Spleen (tissue), 11 donors: ENCODE measurements around the gene GGT6. TPM values are rescaled to one million over a fixed set of nuclear protein-coding genes. Genes with fewer than 3 reads are reported as not detected.
A peak's percentile ranks its signal among the peaks of the same experiment; 100 is the strongest.

Experiments used
- DNase-seq: peaks from one replicate; pipeline ENCODE4 v3.0.0-alpha.2; 2020
- H3K27ac ChIP-seq, 8 donors: fragments of 200-600 bp; sonication (generic) in 7 of 8; 1 replicate in 4 of 8; 2 replicates in 4 of 8; pipeline versions ENCODE4 v1.5.0 to v1.8.0; 2016 to 2021; ENCODE audit warnings: inconsistent platforms in 4 of 8, mild to moderate bottlenecking in 4 of 8, moderate library complexity in 1 of 8
- H3K27me3 ChIP-seq, 7 donors: fragments of 200-600 bp; sonication (generic) in 6 of 7; replicated peaks in 1 of 7; 1 replicate in 4 of 7; 2 replicates in 3 of 7; pipeline versions ENCODE4 v1.5.0 to v1.8.0; 2016 to 2021; ENCODE audit warnings: inconsistent platforms in 3 of 7, mild to moderate bottlenecking in 1 of 7
- H3K36me3 ChIP-seq, 6 donors: fragments of 200-600 bp; sonication (generic) in 5 of 6; 1 replicate in 4 of 6; 2 replicates in 2 of 6; pipeline versions ENCODE4 v1.5.0 to v1.8.0; 2016 to 2021; ENCODE audit warnings: inconsistent platforms in 2 of 6
- H3K4me1 ChIP-seq, 6 donors: fragments of 200-600 bp; sonication (generic) in 5 of 6; 1 replicate in 3 of 6; 2 replicates in 3 of 6; pipeline versions ENCODE4 v1.5.0 to v1.8.0; 2016 to 2021; ENCODE audit warnings: inconsistent platforms in 3 of 6
- H3K4me3 ChIP-seq, 8 donors: fragments of 200-600 bp; sonication (generic) in 7 of 8; 1 replicate in 4 of 8; 2 replicates in 4 of 8; pipeline versions ENCODE4 v1.5.0 to v1.8.0; 2016 to 2021; ENCODE audit warnings: inconsistent platforms in 4 of 8, mild to moderate bottlenecking in 4 of 8, moderate library complexity in 2 of 8
- H3K9me3 ChIP-seq, 8 donors: fragments of 200-600 bp; sonication (generic) in 7 of 8; 1 replicate in 4 of 8; 2 replicates in 4 of 8; pipeline versions ENCODE4 v1.5.0 to v1.8.0; 2016 to 2021; ENCODE audit warnings: inconsistent platforms in 4 of 8
- POLR2A ChIP-seq, 3 donors: fragments of 450-650 bp; IDR thresholded peaks; one replicate each; pipeline ENCODE4 v1.5.1; 2017; ENCODE audit warnings: antibody characterized with exemption in 3 of 3, mild to moderate bottlenecking in 1 of 3
- POLR2AphosphoS5 ChIP-seq, 3 donors: sonication (generic); formaldehyde crosslinking; IDR thresholded peaks; one replicate each; pipeline ENCODE4 v1.5.1; 2017; ENCODE audit warnings: antibody characterized with exemption in 3 of 3
- WGBS, 5 donors: extraction: QIAGEN DNeasy Blood & Tissue Kit in 3 of 5; methylation state at CpG; one replicate each; pipeline versions ENCODE4 v1.1.5 to v1.1.7; 2013 to 2018; 5-methylcytosine and 5-hydroxymethylcytosine counted together
- intact Hi-C: fragments of 100-400 bp; cut with DNase I; formaldehyde crosslinking; loops from one replicate; pipeline ENCODE4 v1.15.0; 2023; ENCODE audit warnings: low total_unique reads
- polyA plus RNA-seq, 3 donors: library from polyadenylated mRNA; stranded (reverse); fragments of 200-250 nt; gene quantifications; one replicate each; pipeline ENCODE4 v1.2.1, GENCODE V29; 2013
- total RNA-seq, 7 donors: library from RNA; depleted of rRNA in 3 of 7; stranded (reverse); fragments of >200 nt in 3 of 7; fragmentation: NEBNext Ultra II Directional in 4 of 7; extraction: Animal tissue kit (Norgen Biotek cat#: 25700) in 4 of 7; gene quantifications; one replicate each; pipeline versions ENCODE4 v1.1.0 to v1.2.1, GENCODE V29; 2016 to 2021
- TF ChIP-seq, protein P1 (sequence below), 11 experiments: fragments of 200-600 bp in 7 of 11; fragments of 450-650 bp in 4 of 11; sonication (generic) in 4 of 11; IDR thresholded peaks in 8 of 11; conservative IDR thresholded peaks in 3 of 11; 1 replicate in 7 of 11; 2 replicates in 4 of 11; pipeline versions ENCODE4 v1.4.0 to v1.8.0; 2016 to 2021; ENCODE audit warnings: antibody characterized with exemption in 11 of 11, inconsistent platforms in 4 of 11, mild to moderate bottlenecking in 1 of 11
- donor health status: healthy with polysubstance abuse.
- donor health status: DM: no; HTN: no; CAD: no; lungs with moderate emphysema.
- donor health status: DM: no; HTN: no; CAD: no.
- donor health status: Bipolar disorder and iron deficiency.
- donor health status: healthy.
- donor health status: DM: no; HTN: no; CAD: no.
- donor health status: DM: yes; HTN: yes; CAD: no.

The GGT6 gene
- total and polyA plus RNA-seq, 10 donors: 0.03 to 0.42 TPM; not detected in 8

DNA sequence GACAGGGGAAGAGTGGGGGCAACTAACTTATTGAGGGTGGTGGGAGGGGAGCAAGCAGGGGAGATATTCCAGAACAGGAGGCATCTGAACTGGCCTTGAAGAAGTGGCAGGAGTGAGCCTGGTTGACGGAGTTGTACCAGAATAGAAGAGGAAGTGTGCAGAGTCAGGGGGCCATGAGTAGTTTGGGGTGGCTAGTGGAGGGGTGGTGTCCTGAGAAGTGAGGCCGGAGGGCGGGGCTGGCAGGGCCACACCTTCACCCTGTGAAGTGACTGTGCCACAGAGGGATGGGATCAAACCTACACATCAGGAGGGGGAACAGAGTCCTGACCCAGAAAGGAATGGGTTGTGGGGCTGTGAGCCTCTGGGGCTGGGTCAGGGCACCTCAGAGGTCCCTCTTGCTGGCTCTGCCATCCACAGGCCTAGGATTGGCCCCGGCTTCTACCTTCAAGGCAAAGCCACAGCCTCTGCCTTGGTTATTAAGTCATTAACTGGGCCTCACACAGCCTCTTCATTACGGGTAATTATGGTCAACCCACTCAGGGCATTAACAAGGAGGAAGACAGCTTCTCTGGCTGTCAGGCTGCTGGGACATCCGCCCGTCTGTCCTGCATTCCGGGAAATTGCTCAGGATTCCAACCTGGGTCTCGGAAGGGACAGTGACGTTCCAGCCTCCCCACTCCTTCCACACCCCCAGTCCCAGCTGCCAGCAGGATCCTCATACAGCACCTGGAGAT, 49.0 kb downstream of the GGT6 start:
- intact Hi-C loops: no loop called here
- Histone ChIP-seq H3K4me3 (no peak overlapping the region), H3K27ac (peak overlapping the region in 7 of 8 donors; percentile 18 to 86 (median 77)), H3K9me3 (no peaks in the 10 kb centered on the region), H3K27me3 (peaks cover 0 to 20% (median 0%) of the 10 kb centered on the region in 7 donors), H3K36me3 (no peaks in the 10 kb centered on the region), H3K4me1 (peaks cover 22 to 80% (median 61%) of the 10 kb centered on the region in 6 donors)
- peak; percentile 56 for DNase-seq
- TF ChIP-seq POLR2AphosphoS5 (IDR thresholded peaks at IDR 0.05) (no peak), POLR2A (IDR thresholded peaks at IDR 0.05) (no peak)
- TF ChIP-seq, protein P1, sequence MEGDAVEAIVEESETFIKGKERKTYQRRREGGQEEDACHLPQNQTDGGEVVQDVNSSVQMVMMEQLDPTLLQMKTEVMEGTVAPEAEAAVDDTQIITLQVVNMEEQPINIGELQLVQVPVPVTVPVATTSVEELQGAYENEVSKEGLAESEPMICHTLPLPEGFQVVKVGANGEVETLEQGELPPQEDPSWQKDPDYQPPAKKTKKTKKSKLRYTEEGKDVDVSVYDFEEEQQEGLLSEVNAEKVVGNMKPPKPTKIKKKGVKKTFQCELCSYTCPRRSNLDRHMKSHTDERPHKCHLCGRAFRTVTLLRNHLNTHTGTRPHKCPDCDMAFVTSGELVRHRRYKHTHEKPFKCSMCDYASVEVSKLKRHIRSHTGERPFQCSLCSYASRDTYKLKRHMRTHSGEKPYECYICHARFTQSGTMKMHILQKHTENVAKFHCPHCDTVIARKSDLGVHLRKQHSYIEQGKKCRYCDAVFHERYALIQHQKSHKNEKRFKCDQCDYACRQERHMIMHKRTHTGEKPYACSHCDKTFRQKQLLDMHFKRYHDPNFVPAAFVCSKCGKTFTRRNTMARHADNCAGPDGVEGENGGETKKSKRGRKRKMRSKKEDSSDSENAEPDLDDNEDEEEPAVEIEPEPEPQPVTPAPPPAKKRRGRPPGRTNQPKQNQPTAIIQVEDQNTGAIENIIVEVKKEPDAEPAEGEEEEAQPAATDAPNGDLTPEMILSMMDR (IDR thresholded peaks at IDR 0.05 in 8 of 11, conservative IDR thresholded peaks at IDR 0.05 in 3 of 11): no peak
- WGBS, 5 donors: 74 to 80% (median 76%) methylated on average over 10 of the region's 10 CpGs

DNA sequence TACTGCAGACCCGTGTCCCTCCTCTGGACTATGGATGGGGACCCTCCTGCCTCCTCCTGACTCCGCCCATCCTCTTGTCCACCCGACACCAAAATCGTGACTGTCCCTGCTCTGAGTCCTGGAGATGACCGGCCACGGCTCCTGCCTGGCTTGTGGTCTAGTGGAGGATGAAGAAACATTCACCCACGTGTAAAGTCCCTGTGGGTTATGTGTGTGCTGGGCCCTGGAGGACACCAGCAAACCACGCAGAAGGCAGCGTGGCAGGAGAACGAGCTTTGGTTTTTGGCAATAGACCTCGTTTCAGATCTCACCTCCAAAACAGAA, 49.8 kb downstream of the GGT6 start:
- peak; percentile 60 for DNase-seq
- peaks cover 29 to 85% (median 64%) of the 10 kb centered on the region in 6 donors for H3K4me1 ChIP-seq
- TF ChIP-seq, protein P1 (IDR thresholded peaks at IDR 0.05 in 8 of 11, conservative IDR thresholded peaks at IDR 0.05 in 3 of 11): no peak
- TF ChIP-seq POLR2AphosphoS5 (IDR thresholded peaks at IDR 0.05) (no peak), POLR2A (IDR thresholded peaks at IDR 0.05) (no peak)
- H3K9me3 ChIP-seq: no peaks in the 10 kb centered on the region
- 42 to 65% (median 47%) methylated on average over 7 to 11 of the region's 11 CpGs for WGBS, 5 donors
- intact Hi-C loops: no loop called here
- H3K27me3 ChIP-seq: peaks cover 0 to 28% (median 0%) of the 10 kb centered on the region in 7 donors
- peak overlapping the region; percentile 18 to 86 (median 76) for H3K27ac ChIP-seq
- no peaks in the 10 kb centered on the region for H3K36me3 ChIP-seq
- H3K4me3 ChIP-seq: no peak overlapping the region

DNA sequence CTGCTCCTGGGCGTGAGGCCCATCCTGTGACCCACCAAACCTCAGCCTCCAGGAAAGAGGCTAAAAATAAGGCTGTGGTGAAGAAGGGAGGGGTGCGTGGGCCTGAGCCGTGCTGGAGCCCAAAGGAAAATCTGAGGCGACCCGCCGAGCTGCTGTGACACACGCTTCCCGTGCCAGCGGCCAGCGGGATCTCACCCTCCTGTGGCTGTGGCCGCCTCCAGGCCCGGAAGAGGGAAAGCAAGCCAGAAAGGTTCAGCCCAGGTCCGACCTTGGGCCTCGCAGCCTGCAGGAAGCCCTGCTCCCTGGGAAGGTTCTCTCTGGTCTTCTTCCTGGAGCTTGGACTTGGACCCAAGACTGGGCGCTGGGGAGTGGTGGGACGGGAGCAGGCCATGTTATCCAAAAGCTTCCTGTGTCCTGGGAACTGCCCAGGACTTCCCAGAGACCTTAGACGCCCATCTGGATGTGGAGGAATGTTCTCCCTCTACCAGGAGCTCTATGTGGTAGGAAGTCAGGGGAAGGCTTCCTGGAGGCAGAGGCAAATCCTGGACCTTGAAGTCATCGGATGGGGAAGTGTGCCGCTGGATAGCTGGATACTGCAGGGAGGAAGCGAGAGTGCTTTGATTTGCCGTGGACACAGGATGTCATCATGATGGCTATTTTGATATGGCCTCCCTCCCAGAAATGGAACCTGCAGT, 50.3 kb downstream of the GGT6 start:
- no peak overlapping the region for H3K4me3 ChIP-seq
- peaks cover 33 to 90% (median 66%) of the 10 kb centered on the region in 6 donors for H3K4me1 ChIP-seq
- H3K36me3 ChIP-seq: no peaks in the 10 kb centered on the region
- TF ChIP-seq POLR2AphosphoS5 (IDR thresholded peaks at IDR 0.05) (peak; percentile 56 to 80 (median 69)), POLR2A (IDR thresholded peaks at IDR 0.05) (no peak)
- TF ChIP-seq, protein P1 (IDR thresholded peaks at IDR 0.05 in 8 of 11, conservative IDR thresholded peaks at IDR 0.05 in 3 of 11): no peak
- 34 to 50% (median 48%) methylated on average over 18 to 21 of the region's 21 CpGs for whole genome bisulfite sequencing, 5 donors
- DNase-seq: peak; percentile 86
- peaks cover 0 to 33% (median 0%) of the 10 kb centered on the region in 7 donors for H3K27me3 ChIP-seq
- H3K9me3 ChIP-seq: no peaks in the 10 kb centered on the region
- peak overlapping the region; percentile 18 to 86 (median 76) for H3K27ac ChIP-seq
- intact Hi-C loops: no loop called here

DNA sequence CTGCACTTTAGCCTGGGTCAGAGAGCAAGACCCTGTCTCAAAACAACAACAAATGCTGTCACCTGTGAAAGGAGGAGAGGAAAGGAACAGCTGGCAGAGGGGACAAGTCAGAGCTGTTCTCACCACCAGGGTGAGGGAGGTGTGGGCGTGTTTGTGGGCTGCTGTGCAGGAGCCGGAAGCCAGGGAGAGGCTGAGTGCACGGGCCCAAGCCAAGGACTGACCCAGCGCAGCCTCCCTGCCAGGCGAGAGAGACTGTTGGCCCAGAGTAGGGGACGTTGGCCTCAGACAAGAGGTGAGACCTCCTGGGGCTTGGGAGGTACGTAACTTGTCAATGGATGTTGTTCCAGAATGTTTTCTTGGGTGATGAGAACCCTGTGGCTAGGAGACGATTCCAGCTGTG, 51.0 kb downstream of the GGT6 start:
- DNase-seq: peak; percentile 85
- no peak overlapping the region for H3K4me3 ChIP-seq
- TF ChIP-seq, protein P1 (IDR thresholded peaks at IDR 0.05 in 8 of 11, conservative IDR thresholded peaks at IDR 0.05 in 3 of 11): peak in 5 of 11 experiments; percentile 10 to 43 (median 25)
- TF ChIP-seq POLR2A (IDR thresholded peaks at IDR 0.05): no peak
- TF ChIP-seq POLR2AphosphoS5 (IDR thresholded peaks at IDR 0.05): peak in 2 of 3 donors; percentile 2 to 4
- no peaks in the 10 kb centered on the region for H3K36me3 ChIP-seq
- H3K9me3 ChIP-seq: no peaks in the 10 kb centered on the region
- intact Hi-C loops: no loop called here
- peaks cover 36 to 97% (median 72%) of the 10 kb centered on the region in 6 donors for H3K4me1 ChIP-seq
- peaks cover 0 to 40% (median 0%) of the 10 kb centered on the region in 7 donors for H3K27me3 ChIP-seq
- 13 to 29% (median 21%) methylated on average over 6 to 8 of the region's 8 CpGs for WGBS, 5 donors
- H3K27ac ChIP-seq: peak overlapping the region; percentile 18 to 86 (median 76)
